ENCODE results near the gene NREP.

- no peak for TF ChIP-seq CTCF (IDR thresholded peaks at IDR 0.05)
- TF ChIP-seq POLR2A (IDR thresholded peaks at IDR 0.05) = no peak
- no peak for TF ChIP-seq POLR2AphosphoS5 (IDR thresholded peaks at IDR 0.05)
These were observed 74.9 kb downstream of the NREP start for GRCh38 chr5:111682121-111682520.

All from breast epithelium (tissue), 3 donors.